SK-N-DZ (cell line): ENCODE measurements around the gene CORO1A.
"Not testable (repeated sequence)": the region's sequence is repeated elsewhere in the genome, so short reads cannot be mapped to it uniquely, and the experiment has no call there.

ENCODE experiments used
- DNase-seq: peaks from one replicate; pipeline ENCODE4 v3.0.0-alpha.2; 2015; ENCODE audit warnings: low spot score
- small RNA-seq, 2 experiments: library from RNA; depleted of rRNA; stranded (forward); fragments of <200 nt; gene quantifications; one replicate each; pipeline ENCODE3, GENCODE V24; 2014

CORO1A gene

DNA sequence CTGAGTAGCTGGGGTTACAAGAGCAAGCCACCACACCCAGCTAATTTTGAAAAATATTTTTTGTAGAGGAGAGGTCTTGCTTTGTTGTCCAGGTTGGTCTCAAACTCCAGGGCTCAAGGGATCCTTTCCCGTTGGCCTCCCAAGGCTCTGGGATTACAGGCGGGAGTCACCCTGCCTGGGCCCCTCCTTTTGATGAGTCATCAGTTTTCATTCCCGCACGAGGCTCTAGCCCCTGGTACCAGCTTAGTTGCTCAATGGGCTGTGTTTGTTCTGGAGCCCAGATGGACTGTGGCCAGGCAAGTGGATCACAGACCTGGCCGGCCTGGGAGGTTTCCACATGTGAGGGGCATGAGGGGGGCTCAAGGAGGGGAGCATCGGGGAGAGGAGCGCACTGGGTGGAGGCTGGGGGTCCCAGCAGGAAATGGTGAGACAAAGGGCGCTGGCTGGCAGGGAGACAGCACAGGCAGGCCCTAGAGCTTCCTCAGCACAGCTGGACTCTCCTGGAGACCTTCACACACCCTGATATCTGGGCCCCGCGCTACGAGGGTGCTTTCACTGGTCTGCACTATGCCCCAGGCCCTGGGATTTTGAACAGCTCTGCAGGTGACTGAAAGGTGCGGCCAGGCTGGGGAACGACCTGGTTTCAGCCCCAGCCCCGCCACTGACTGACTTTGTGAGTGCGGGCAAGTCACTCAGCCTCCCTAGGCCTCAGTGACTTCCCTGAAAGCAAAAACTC, 16.4 kb downstream of the CORO1A start:
- DNase-seq = not testable (repeated sequence)

DNA sequence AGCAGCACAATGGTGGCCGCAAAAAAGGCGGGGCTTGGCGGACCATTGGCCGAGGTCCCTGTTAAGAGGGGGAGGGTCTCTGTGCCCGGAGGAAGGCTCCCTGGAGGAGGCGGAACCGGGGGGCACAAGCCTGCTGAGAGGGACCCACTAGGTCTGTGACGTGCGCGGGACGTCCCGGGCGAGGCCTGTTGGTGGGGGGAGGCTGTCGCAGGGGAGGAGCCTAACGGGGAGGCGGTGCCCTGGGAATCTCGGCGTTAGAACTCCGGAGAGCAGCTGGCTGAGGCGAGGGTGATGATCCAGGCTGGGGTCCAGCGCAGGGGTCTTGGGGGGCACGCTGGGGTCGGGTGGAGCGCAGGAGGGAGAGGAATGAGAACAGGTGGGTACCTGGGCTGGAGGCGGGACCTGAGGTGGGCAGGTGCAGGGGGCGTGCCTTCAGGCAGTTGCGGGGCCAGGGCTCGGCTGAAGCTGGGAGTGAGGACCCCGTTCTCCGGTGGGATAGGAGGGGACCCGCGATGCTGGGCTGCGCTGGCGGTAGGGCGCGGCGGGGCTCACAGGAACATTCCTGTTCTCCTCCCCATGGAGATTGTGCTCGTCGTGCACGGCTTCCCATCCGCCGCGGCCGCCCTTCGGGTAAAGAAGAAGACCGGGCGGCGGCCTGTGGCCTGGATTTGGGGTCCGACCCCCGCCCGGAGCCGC, 22.3 kb downstream of the CORO1A start:
- not testable (repeated sequence) for DNase-seq

DNA sequence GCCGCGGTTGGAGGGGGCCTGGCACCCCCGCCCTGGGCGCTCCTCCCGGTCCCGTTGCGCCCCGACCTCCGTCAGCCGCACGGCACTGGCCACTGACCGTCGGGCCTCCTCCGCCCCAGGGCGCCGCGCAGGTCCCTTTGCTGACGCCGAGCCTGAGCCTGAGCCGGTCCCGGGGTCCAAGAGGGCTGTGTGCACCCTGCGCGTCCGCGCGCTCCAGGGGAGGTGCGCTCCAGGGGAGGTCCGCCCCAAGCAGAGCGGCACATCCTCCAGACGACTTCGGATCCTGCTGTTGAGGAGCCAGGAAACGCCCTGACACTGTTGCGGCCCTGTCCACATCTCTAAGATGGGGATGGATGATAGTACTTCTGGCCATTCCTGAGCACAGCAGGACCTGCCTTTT, 22.9 kb downstream of the CORO1A start:
- DNase-seq = not testable (repeated sequence)

DNA sequence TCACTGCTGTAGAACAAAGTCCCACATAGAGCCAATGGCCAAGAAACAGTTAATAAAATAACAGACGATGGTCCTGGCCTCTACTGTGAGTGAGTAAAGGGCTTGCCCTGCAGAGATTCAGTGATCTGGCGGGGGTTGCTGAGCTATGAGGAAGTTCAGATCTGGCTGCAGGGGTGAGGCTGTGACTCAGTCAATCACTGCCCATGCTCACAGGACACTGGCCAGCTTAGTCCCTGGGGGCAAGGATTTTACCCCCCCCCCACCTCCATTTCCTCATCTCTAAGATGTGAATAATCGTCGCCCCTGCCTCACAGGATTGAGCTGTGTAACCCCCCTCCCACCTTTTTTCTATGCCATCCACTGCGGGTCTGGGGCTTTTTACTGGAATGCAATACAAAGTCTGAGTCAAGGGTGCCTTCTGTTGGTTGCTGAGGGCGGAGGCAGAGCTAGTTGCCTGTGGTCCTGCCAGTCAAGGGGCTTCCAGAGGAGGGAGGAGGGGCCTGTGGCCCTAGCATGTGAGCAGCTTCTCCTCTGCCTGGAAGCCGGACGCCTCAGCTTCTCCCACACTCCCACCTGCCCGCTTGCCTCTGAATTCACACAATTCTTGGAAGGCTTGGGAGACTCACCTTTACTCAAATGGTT, 23.8 kb downstream of the CORO1A start:
- DNase-seq = not testable (repeated sequence)

DNA sequence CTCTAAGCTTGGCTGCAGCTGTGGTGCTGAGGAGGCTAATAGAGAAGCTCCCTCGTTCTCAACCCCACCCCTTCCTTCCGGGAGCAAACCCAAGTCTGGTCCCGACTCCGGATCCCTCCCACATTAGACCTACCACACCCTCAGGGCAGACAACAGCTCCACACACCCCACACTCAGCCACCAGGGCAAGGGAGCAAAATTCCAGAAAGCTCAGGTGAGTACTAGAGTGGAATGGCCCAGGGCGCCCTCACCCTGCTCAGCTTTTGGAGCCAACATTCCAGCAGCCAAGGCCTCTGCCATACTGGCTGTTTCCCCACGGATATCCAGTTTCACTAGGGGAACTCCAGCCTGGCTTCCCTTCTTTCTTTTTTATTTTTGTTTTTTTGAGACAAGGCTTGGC, 25.6 kb downstream of the CORO1A start:
- not testable (repeated sequence) for DNase-seq

DNA sequence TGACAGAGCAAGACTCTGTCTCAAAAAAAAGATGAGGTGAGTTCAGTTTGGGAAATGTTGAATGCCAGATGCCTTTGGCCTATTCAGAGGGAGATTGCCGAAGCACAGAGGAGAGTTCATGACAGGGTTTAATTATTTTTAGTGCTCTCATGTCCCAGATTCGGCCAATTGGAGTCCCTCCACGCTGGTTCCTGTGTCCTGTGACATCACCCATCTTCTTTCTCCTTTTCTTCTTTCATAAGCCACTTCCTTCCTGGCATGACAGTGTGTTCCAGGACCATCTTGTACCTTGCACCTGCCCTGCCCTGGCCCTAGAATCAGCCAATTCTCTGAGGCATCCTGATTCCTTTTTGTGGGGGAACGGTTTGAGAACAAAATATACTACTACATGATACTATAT, 28.0 kb downstream of the CORO1A start:
- DNase-seq = not testable (repeated sequence)

DNA sequence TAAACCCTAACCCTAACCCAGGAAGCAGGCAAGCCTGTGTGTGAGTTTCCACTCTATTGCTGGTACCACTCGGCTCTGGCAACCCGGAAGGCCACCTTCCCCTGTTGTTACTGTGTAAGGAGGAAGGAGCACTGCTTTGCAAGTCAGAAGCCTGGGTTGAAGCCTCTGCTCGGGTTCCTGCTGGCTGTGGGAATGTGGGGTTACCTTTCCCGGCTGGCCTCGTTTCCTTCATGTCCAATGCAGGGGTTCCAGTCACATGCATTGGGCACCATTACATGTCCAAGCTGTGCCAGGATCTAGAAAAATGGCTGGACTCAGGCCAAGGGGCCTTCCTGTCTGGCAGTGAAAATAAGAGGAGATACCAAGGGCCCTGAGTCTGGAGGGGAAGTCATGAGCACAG, 33.7 kb downstream of the CORO1A start:
- DNase-seq = not testable (repeated sequence)

Small RNA genes within 50 kb of the gene (small RNA-seq; reads per million reads assigned to genes)
- gene AC106782.4 = 0 reads per million in 2 experiments
